Activated naive CD4-positive, alpha-beta T cell treated with anti-CD3 and anti-CD28 coated beads, Interleukin-2, amount 50 U/mL, for 24 hours (primary cell): ENCODE data around the gene LZTS3.
"Not testable (repeated sequence)": the region's sequence is repeated elsewhere in the genome, so short reads cannot be mapped to it uniquely, and the experiment has no call there.

ENCODE experiments used
- H3K27ac Mint-ChIP-seq: one replicate; pipeline ENCODE4 v1.8.0; 2021; ENCODE audit warnings: mild to moderate bottlenecking, mixed read lengths
- H3K27me3 Mint-ChIP-seq: one replicate; pipeline ENCODE4 v1.8.0; 2021; ENCODE audit warnings: mixed read lengths
- H3K36me3 Mint-ChIP-seq: one replicate; pipeline ENCODE4 v1.8.0; 2021; ENCODE audit warnings: mixed read lengths
- H3K4me1 Mint-ChIP-seq: one replicate; pipeline ENCODE4 v1.8.0; 2021; ENCODE audit warnings: mixed read lengths
- H3K4me3 Mint-ChIP-seq: one replicate; pipeline ENCODE4 v1.8.0; 2021; ENCODE audit warnings: mild to moderate bottlenecking, mixed read lengths
- H3K9me3 Mint-ChIP-seq: one replicate; pipeline ENCODE4 v1.8.0; 2021; ENCODE audit warnings: mixed read lengths

LZTS3 gene

DNA sequence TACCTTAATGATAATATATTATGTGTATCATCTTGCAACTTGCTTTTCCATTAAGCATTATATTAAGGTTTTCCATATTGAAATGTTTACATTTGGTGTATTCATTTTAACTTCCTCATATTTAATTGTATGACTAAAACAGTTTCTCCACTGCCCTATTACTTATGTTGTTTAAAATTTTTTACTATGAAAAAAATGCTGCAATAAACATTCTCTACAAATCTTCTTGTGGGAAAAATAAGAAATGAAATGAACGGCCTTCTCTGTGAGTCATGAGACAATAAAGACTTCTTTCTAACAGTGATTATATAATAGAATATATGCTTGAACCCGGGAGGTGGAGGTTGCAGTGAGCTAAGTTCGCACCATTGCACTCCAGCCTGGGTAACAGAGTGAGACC, 39.2 kb downstream of the LZTS3 start:
- Mint-ChIP-seq H3K4me1 (peaks cover 22% of the 10 kb centered on the region), H3K27ac (no peak overlapping the region), H3K4me3 (no peak overlapping the region), H3K36me3 (no peaks in the 10 kb centered on the region), H3K27me3 (no peaks in the 10 kb centered on the region), H3K9me3 (no peaks in the 10 kb centered on the region)

DNA sequence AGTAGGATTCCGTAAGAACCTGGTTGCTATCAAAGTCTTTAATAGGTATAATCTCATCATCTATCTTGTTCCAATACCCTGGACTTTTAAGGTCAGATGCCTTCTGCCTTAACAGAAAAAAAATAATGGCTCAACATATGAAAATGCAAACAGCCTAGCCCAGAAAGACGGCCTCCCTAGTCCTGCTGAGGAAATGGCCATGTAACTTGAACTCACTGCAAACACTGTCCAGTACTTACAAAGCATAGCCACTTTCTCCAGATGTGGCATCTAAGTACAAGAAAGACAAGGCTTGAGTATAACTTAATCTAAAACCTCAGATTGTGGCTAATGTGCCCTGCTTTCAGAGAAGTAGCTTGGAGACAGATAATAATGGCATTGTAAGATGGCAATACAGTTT, 40.2 kb downstream of the LZTS3 start:
- Mint-ChIP-seq H3K36me3 (no peaks in the 10 kb centered on the region), H3K4me3 (no peak overlapping the region), H3K27me3 (no peaks in the 10 kb centered on the region), H3K27ac (no peak overlapping the region), H3K4me1 (peaks cover 14% of the 10 kb centered on the region), H3K9me3 (no peaks in the 10 kb centered on the region)

DNA sequence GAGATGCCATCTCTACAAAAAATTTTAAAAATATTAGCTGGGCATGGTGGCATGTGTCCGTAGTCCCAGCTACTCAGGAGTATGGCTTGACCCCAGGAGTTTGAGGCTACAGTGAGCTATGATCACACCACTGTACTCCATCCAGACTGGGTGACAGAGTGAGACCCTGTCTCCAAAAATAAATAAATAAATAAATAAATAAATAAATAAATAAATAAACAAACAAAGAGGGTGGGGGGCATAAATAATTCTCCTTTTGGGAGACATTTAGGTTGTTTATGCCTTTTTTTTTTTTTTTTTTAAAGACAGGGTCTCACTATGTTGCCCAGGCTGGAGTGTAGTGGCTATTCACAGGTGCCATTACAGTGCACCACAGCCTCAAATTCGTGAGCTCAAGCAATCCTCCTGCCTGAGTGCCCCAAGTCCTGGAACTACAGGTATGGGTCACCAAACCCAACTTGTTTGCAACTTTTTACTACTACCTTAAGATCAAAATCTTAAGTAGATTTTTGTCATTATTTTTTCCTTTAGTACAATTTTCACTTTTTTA, 43.2 kb downstream of the LZTS3 start:
- peaks cover 5% of the 10 kb centered on the region for H3K4me1 Mint-ChIP-seq

DNA sequence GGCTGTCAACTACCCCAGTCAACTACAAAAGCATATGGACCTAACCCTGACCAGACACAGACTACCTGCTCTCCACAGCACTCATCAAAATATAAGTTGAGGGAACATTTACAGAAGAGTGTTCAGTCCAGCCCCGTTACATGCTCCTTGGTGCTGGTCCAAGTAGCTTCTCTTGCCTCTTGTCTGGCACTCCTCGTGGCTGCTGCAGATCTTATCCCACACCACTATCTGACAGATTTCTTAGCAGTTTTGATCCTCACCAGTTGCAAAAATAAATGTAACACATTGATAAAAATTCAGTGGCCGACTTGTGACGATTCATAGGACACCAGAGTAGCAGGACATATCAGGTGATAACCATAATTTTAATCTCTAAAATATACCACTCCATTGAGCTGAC, 44.3 kb downstream of the LZTS3 start:
- H3K4me3 Mint-ChIP-seq, result no peak overlapping the region
- H3K4me1 Mint-ChIP-seq, result peaks cover 3% of the 10 kb centered on the region
- H3K27me3 Mint-ChIP-seq, result no peaks in the 10 kb centered on the region
- H3K27ac Mint-ChIP-seq, result no peak overlapping the region
- H3K9me3 Mint-ChIP-seq, result no peaks in the 10 kb centered on the region
- peaks cover 2% of the 10 kb centered on the region for H3K36me3 Mint-ChIP-seq

More for the DNA sequence above, 43.2 kb downstream of the LZTS3 start:
- no peak overlapping the region for H3K27ac Mint-ChIP-seq
- no peaks in the 10 kb centered on the region for H3K9me3 Mint-ChIP-seq
- H3K4me3 Mint-ChIP-seq, result no peak overlapping the region
- no peaks in the 10 kb centered on the region for H3K27me3 Mint-ChIP-seq
- peaks cover 2% of the 10 kb centered on the region for H3K36me3 Mint-ChIP-seq

DNA sequence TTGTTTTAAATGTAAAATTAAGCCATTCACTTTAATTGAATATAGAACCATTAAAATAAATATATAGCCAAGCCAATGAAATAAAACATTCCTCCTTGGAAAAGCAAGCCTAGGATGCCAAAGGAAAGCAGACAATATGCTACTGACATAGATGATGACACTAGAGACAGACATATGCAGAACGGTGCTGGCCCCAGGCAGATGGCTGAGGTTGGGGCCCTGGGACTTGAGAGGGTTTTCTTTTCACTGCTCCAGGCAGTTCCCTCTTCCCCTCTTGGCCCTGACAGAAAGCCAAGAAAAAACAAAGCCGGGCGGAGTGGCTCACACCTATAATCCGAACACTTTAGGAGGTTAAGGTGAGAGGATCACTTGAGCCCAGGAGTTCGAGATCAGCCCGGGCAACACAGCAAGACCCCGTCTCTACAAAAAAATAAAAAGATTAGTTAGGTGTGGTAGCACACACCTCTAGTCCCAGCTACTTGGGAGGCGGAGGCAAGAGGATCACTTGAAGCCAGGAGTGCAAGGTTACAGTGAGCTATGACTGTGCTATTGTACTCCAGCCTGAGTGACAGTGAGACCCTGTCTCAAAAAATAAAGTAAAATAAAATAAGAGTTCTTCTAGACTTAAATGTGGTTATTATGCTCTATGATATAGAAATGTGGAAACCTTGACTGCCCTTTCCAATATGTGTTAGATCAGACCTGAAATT, 44.9 kb downstream of the LZTS3 start:
- Mint-ChIP-seq H3K27me3 (no peaks in the 10 kb centered on the region), H3K27ac (no peak overlapping the region), H3K4me1 (peaks cover 6% of the 10 kb centered on the region), H3K36me3 (peaks cover 4% of the 10 kb centered on the region), H3K9me3 (no peaks in the 10 kb centered on the region), H3K4me3 (no peak overlapping the region)

DNA sequence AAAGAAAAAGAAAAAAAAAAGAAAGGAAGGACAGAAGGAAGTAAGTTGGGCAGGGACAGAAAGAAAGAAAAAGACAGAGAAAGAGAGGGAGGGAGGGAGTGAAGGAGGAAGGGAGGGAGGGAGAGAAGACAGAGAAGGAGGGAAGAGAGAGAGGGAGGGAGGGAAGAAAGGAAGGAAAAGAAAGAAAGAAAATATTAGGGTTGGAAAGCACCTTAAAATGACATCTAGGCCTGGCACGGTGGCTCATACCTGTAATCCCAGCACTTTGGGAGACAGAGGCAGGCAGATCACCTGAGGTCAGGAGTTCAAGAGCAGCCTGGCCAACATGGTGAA, 46.9 kb downstream of the LZTS3 start:
- H3K9me3 Mint-ChIP-seq, result no peaks in the 10 kb centered on the region
- H3K27me3 Mint-ChIP-seq, result no peaks in the 10 kb centered on the region
- peaks cover 22% of the 10 kb centered on the region for H3K4me1 Mint-ChIP-seq
- H3K4me3 Mint-ChIP-seq, result no peak overlapping the region
- H3K27ac Mint-ChIP-seq, result no peak overlapping the region
- H3K36me3 Mint-ChIP-seq, result peaks cover 11% of the 10 kb centered on the region

DNA sequence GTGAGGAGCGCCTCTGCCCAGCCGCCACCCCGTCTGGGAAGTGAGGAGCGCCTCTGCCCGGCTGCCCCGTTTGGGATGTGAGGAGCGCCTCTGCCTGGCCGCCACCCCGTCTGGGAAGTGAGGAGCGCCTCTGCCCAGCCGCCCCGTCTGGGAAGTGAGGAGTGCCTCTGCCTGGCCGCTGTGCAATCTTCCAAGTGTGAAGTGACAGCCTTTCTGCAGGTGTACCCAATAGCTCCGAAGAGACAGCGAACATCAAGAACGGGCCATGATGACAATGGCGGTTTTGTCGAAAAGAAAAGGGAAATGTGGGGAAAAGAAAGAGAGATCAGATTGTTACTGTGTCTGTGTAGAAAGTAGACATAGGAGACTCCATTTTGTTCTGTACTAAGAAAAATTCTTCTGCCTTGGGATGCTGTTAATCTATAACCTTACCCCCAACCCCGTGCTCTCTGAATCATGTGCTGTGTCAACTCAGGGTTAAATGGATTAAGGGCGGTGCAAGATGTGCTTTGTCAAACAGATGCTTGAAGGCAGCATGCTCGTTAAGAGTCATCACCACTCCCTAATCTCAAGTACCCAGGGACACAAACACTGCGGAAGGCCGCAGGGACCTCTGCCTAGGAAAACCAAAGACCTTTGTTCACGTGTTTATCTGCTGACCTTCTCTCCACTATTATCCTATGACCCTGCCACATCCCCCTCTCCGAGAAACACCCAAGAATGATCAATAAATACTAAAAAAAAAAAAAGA, 47.4 kb downstream of the LZTS3 start:
- Mint-ChIP-seq H3K4me1 (peaks cover 28% of the 10 kb centered on the region), H3K36me3 (peaks cover 15% of the 10 kb centered on the region), H3K27ac (peak overlapping the region; percentile 12)
- not testable (repeated sequence) for H3K9me3 Mint-ChIP-seq, H3K4me3 Mint-ChIP-seq, H3K27me3 Mint-ChIP-seq

DNA sequence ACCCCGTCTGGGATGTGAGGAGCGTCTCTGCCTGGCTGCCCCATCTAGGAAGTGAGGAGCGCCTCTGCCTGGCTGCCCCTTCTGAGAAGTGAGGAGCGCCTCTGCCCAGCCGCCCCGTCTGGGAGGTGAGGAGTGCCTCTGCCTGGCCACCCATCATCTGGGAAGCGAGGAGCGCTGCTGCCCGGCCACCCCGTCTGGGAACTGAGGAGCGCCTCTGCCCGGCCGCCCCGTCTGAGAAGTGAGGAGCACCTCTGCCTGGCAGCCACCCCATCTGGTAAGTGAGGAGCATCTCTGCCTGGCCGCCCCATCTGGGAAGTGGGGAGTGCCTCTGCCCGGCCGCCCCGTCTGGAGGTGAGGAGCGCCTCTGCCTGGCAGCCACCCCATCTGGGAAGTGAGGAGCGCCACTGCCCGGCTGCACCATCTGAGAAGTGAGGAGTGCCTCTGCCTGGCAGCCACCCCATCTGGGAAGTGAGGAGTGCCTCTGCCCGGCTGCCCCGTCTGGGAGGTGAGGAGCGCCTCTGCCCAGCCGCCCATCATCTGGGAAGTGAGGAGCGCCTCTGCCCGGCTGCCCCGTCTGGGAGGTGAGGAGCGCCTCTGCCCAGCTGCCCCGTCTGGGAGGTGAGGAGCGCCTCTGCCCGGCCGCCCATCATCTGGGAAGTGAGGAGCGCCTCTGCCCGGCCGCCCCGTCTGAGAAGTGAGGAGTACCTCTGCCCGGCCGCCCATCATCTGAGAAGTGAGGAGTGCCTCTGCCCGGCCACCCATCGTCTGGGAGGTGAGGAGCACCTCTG, 48.4 kb downstream of the LZTS3 start:
- H3K27me3 Mint-ChIP-seq, H3K9me3 Mint-ChIP-seq, H3K4me3 Mint-ChIP-seq, H3K27ac Mint-ChIP-seq: not testable (repeated sequence)
- H3K36me3 Mint-ChIP-seq, result peaks cover 18% of the 10 kb centered on the region
- H3K4me1 Mint-ChIP-seq, result peaks cover 33% of the 10 kb centered on the region

DNA sequence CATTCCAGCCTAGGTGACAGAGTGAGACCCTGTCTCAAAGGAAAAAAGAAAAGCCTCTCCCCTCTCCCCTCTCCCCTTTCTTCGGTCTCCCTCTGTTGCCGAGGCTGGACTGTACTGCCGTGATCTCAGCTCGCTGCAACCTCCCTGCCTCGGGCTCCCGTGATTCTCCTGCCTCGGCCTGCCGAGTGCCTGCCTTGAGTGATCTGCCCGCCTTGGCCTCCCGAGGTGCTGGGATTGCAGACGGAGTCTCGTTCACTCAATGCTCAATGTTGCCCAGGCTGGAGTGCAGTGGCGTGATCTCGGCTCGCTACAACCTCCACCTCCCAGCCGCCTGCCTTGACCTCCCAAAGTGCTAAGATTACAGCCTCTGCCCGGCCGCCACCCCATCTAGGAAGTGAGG, 49.2 kb downstream of the LZTS3 start:
- H3K4me3 Mint-ChIP-seq, H3K27me3 Mint-ChIP-seq, H3K9me3 Mint-ChIP-seq, H3K27ac Mint-ChIP-seq: not testable (repeated sequence)
- H3K36me3 Mint-ChIP-seq, result peaks cover 18% of the 10 kb centered on the region
- peaks cover 40% of the 10 kb centered on the region for H3K4me1 Mint-ChIP-seq

DNA sequence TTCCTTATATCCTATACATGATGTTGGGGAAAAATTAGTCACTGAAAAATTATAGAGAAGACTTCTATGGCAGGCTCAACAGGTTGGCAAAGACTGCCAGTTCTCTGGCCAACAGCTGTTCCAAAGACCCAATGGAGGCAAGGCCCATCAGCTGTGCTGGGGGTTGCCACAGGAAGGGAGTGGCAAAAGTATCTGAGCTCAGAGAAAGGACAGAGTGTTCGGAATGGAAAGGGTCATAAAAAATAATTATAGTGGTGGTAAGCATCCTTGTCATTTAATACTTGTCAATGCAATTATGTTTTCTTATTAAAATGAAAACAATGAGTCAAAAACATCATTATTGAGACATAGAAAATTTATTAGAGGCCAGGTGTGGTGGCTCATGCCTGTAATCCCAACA, 49.8 kb downstream of the LZTS3 start:
- H3K27ac Mint-ChIP-seq, result peak overlapping the region; percentile 93
- H3K4me1 Mint-ChIP-seq, result peaks cover 46% of the 10 kb centered on the region
- H3K4me3 Mint-ChIP-seq, result peak overlapping the region; percentile 9
- peaks cover 18% of the 10 kb centered on the region for H3K36me3 Mint-ChIP-seq
- H3K27me3 Mint-ChIP-seq, result no peaks in the 10 kb centered on the region
- H3K9me3 Mint-ChIP-seq, result no peaks in the 10 kb centered on the region

DNA sequence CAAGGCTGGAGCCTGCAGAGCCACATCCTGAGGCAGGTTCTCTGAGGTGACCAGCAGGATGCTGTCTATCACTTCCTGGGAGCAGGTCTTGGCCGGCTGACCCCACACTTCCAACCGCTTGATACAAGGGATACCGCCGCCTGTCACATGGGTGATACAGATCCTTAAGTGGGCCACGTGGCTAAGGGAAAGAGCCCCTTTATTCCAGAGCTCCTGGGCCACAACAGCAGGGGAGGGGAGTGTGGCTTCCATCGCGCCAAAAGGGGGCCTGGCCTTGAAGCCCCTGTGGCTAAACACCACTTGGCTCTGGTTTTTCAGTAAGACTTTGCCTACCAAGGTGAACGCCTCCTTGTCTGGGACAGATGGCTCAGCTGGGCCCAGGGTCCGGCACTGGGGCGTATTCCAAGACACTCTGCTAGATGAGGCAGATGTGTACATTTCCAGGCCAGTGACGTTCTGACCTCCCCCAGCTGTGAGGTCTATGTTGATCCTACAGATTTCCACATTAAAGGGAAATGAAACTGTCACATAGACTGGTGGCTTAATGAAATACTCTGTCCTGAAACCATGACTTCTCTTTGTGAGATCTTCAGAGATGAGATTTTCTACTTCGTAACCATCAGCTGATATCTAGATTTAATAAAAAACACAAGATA, 51.3 kb downstream of the LZTS3 start:
- Mint-ChIP-seq H3K9me3 (no peaks in the 10 kb centered on the region), H3K27ac (peak overlapping the region; percentile 94), H3K27me3 (no peaks in the 10 kb centered on the region), H3K4me1 (peaks cover 50% of the 10 kb centered on the region), H3K4me3 (peak overlapping the region; percentile 59), H3K36me3 (peaks cover 18% of the 10 kb centered on the region)

DNA sequence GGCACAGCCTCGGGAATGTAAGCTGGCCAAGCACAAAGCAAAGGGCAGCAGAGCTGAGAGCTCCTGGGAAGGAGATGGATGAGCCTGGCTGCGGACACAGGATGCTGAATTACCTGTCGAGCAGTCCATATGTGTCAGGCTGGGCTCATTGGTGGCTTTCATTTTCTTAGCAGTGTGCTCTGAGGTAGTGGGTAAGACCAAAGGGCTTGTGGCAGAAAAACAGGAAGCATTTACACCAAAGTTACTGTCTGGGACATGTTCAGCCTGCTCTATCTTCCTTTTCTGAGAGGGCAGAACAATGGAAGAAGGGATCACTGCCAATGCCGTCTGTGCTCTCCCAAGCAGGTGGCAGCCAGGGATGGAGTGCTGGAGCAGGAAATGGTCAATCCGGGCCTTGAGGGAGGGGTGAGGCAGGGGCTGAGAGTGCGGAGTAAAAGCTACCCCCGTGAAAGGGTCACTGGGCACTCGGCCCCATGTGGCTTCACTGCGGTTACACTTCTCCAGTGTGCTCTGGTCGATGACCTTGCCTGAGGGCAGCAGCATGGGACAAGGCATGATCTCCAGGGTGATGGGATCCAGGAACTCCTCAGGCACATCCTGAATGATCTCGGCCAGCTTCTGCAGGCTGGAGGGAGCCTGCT, 52.0 kb downstream of the LZTS3 start:
- H3K4me1 Mint-ChIP-seq, result peaks cover 52% of the 10 kb centered on the region
- H3K36me3 Mint-ChIP-seq, result peaks cover 18% of the 10 kb centered on the region
- peak overlapping the region; percentile 59 for H3K4me3 Mint-ChIP-seq
- no peaks in the 10 kb centered on the region for H3K9me3 Mint-ChIP-seq
- H3K27me3 Mint-ChIP-seq, result no peaks in the 10 kb centered on the region
- H3K27ac Mint-ChIP-seq, result peak overlapping the region; percentile 95

DNA sequence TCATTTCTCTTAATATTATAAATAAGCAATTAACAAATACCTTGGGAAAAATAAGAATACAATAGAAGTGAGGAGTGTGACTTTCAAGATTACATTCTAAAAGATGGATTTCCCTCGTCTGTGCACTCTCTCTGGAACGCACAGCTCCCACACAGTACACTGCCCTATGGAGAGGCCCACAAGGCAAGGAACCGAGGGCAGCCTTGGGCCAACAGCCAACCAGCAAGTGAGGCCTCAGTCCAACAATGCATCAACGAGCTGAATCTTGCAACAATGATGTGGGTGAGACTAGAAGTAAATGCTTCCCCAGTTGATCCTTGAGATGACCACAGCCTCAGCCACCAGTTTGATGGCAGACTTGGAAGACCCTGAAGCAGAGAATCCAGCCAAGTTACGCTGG, 54.3 kb downstream of the LZTS3 start:
- peaks cover 17% of the 10 kb centered on the region for H3K36me3 Mint-ChIP-seq
- H3K4me3 Mint-ChIP-seq, result no peak overlapping the region
- no peak overlapping the region for H3K27ac Mint-ChIP-seq
- no peaks in the 10 kb centered on the region for H3K27me3 Mint-ChIP-seq
- no peaks in the 10 kb centered on the region for H3K9me3 Mint-ChIP-seq
- peaks cover 66% of the 10 kb centered on the region for H3K4me1 Mint-ChIP-seq

DNA sequence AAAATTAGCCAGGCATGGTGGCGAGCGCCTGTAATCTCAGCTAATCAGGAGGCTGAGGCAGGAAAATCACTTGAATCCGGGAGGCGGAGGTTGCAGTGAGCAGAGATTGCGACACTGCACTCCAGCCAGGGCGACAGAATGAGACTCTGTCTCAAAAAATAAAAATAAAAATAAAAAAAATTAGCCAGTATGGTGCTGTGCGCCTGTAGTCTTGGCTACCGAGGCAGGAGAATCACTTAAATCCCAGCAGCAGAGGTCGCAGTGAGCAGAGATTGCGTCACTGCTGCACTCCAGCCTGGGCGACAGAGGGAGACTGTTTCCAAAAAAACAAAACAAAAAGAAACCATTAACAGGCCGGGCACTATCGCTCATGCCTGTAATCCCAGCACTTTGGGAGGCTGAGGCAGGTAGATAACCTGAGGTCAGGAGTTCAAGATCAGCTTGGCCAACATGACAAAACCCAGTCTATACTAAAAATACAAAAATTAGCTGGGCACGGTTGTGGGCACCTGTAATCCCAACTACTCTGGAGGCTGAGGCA, 55.4 kb downstream of the LZTS3 start:
- Mint-ChIP-seq H3K36me3 (peaks cover 17% of the 10 kb centered on the region), H3K27ac (peak overlapping the region; percentile 88), H3K4me1 (peaks cover 65% of the 10 kb centered on the region)
- not testable (repeated sequence) for H3K27me3 Mint-ChIP-seq, H3K9me3 Mint-ChIP-seq, H3K4me3 Mint-ChIP-seq

DNA sequence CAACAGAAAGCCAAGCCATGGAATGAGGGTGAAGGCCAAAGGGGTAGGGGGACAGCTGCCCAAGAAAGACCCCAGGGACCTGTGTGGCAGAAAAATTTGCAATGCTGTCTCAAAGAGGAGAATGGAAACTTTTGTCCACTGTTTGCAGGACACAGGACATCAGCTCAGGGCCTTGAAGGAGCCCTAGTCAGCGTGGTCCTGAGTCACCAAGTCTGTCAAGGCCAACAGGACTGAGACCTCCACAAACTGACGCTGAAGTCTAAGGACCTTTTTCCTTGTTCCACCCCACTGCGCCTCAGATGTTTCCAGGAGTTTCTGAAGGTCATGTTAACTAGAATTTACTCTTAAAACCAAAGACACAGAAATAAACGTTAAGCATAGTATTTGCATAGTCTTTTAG, 57.0 kb downstream of the LZTS3 start:
- Mint-ChIP-seq H3K9me3 (no peaks in the 10 kb centered on the region), H3K27ac (no peak overlapping the region), H3K4me3 (peak overlapping the region; percentile 19)

More for the DNA sequence above, 57.0 kb downstream of the LZTS3 start:
- no peaks in the 10 kb centered on the region for H3K27me3 Mint-ChIP-seq
- H3K4me1 Mint-ChIP-seq, result peaks cover 49% of the 10 kb centered on the region
- H3K36me3 Mint-ChIP-seq, result peaks cover 10% of the 10 kb centered on the region
